WI38 (cell line): ENCODE results near the gene TMEM81.

ENCODE experiments used
- H3K4me3 ChIP-seq: 2 replicates; pipeline ENCODE4 v1.5.1; 2011; ENCODE audit warnings: low read depth, mild to moderate bottlenecking, control low read depth, low read length
- CTCF ChIP-seq: IDR thresholded peaks from 2 replicates; pipeline ENCODE4 v1.5.1; 2012; ENCODE audit warnings: low read depth, mild to moderate bottlenecking, control low read depth, low read length

TMEM81 gene

GRCh38 chr1:205077158-205077933 lies 6.9 kb downstream of the TMEM81 start:
- TF ChIP-seq CTCF = no peak
- no peak overlapping the region for H3K4me3 ChIP-seq

DNA sequence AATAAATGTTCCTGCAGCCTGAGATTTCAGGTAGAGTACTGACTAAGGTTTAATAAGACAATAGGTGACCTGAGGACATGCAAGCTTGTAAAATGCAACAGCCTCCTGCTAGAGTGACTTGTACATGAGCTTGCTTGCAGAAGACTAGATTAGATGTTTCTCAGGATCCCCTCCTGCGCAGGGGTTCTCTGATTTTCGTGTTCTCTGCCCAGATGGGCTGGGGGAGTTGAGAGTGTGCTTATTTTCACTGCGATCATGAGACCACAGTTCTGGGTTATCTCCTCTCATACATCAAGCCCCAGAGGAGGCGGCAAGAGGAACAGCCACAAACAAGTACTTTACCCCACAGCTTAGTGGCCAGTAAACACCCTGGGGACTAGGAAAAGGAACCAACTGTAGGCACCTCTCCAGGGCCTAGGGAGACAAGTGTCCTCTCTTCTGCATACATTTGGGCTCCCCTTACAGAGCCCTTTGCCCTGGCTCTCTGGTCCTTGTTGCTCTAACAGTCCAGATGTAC lies 8.0 kb downstream of the TMEM81 start:
- H3K4me3 ChIP-seq = no peak overlapping the region
- no peak for TF ChIP-seq CTCF

GRCh38 chr1:205075642-205076155 lies 8.6 kb downstream of the TMEM81 start:
- H3K4me3 ChIP-seq = no peak overlapping the region
- no peak for TF ChIP-seq CTCF

GRCh38 chr1:205074513-205074912 lies 9.7 kb downstream of the TMEM81 start:
- no peak for TF ChIP-seq CTCF
- H3K4me3 ChIP-seq = no peak overlapping the region

GRCh38 chr1:205074084-205074483 lies 10.2 kb downstream of the TMEM81 start:
- no peak overlapping the region for H3K4me3 ChIP-seq
- TF ChIP-seq CTCF = no peak

- TF ChIP-seq CTCF = no peak
- no peak overlapping the region for H3K4me3 ChIP-seq
Measured at GRCh38 chr1:205073511-205073910, 10.7 kb downstream of the TMEM81 start.

DNA sequence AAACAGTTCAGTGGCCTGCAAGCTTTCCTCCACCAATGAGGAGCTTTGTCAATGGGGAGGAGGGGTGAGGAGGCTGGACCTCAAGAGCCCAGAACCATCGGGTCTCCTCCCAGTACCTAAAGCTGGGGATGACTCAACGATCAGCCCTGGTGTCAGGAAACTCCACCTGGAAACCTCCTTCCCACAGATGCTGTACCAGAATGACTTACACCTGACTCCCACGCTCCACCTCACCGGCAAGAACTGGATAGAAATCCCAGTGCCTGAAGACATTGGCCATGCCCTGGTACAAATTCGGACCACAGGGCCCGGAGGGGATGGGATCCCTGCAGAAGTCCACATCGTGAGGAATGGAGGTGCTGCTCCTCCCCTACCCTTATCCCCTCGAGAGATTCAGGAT lies 11.4 kb downstream of the TMEM81 start:
- TF ChIP-seq CTCF = no peak
- H3K4me3 ChIP-seq = no peak overlapping the region
